GM18909 (cell line): ENCODE results near the gene CLCN3.
"Not testable (repeated sequence)": the region's sequence is repeated elsewhere in the genome, so short reads cannot be mapped to it uniquely, and the experiment has no call there.

Experiments
- ATAC-seq: cut with Tn5 transposase; IDR thresholded peaks from one replicate; pipeline ENCODE4 v1.9.1; 2021; ENCODE audit warnings: mild to moderate bottlenecking; ENCODE audit not compliant: unreplicated experiment, poor library complexity

Gene CLCN3

GRCh38 chr4:169682372-169683047 lies 62.1 kb downstream of the CLCN3 start:
- ATAC-seq, result no peak

GRCh38 chr4:169689681-169690080 lies 69.3 kb downstream of the CLCN3 start:
- ATAC-seq, result no peak

GRCh38 chr4:169690787-169691186 lies 70.4 kb downstream of the CLCN3 start:
- no peak for ATAC-seq

GRCh38 chr4:169698331-169698730 lies 78.0 kb downstream of the CLCN3 start:
- no peak for ATAC-seq

- ATAC-seq, result no peak
Observed at GRCh38 chr4:169707958-169708643, 87.7 kb downstream of the CLCN3 start.

- ATAC-seq, result no peak
Observed at GRCh38 chr4:169715826-169716225, 95.4 kb downstream of the CLCN3 start.

GRCh38 chr4:169716677-169717076 lies 96.3 kb downstream of the CLCN3 start:
- no peak for ATAC-seq

- ATAC-seq, result no peak
Observed at GRCh38 chr4:169720529-169720928, 100.2 kb downstream of the CLCN3 start.

- ATAC-seq, result no peak
Observed at GRCh38 chr4:169723207-169723965, 103.0 kb downstream of the CLCN3 start.

GRCh38 chr4:169724260-169724659 lies 103.9 kb downstream of the CLCN3 start:
- no peak for ATAC-seq

- no peak for ATAC-seq
Observed at GRCh38 chr4:169727616-169728015, 107.2 kb downstream of the CLCN3 start.

- ATAC-seq, result no peak
Observed at GRCh38 chr4:169730564-169730963, 110.2 kb downstream of the CLCN3 start.

- not testable (repeated sequence) for ATAC-seq
Observed at GRCh38 chr4:169738604-169739003, 118.2 kb downstream of the CLCN3 start.

GRCh38 chr4:169741569-169741968 lies 121.2 kb downstream of the CLCN3 start:
- no peak for ATAC-seq

- no peak for ATAC-seq
Observed at GRCh38 chr4:169744601-169745000, 124.2 kb downstream of the CLCN3 start.

GRCh38 chr4:169745291-169745690 lies 124.9 kb downstream of the CLCN3 start:
- no peak for ATAC-seq

- ATAC-seq, result peak; percentile 30
Observed at GRCh38 chr4:169756971-169757574, 136.7 kb downstream of the CLCN3 start.

GRCh38 chr4:169757575-169758184 lies 137.3 kb downstream of the CLCN3 start, which contains the start of gene HPF1:
Gene HPF1, minus strand, starts transcription at chr4:169757944. Its CDS starts 67 bp downstream, at chr4:169757877.
- ATAC-seq, result peak; percentile 94

GRCh38 chr4:169758401-169758962 lies 138.1 kb downstream of the CLCN3 start:
- ATAC-seq, result no peak

- no peak for ATAC-seq
Observed at GRCh38 chr4:169761846-169762245, 141.5 kb downstream of the CLCN3 start.
